Neural progenitor cell (in vitro differentiated cells): Measurements from ENCODE around the gene AXIN2. TPM values are rescaled to one million over a fixed set of nuclear protein-coding genes. Genes with fewer than 3 reads are reported as not detected.

Experiments
- DNase-seq: peaks from one replicate; pipeline ENCODE4 v3.0.0-alpha.2; 2016; ENCODE audit warnings: low spot score
- H2AFZ ChIP-seq: fragments of 200-600 bp; sonication (generic); replicated peaks from 2 replicates; pipeline ENCODE4 v1.6.1; 2016; ENCODE audit warnings: antibody characterized with exemption
- H3F3A ChIP-seq: fragments of 200-600 bp; sonication (generic); 2 replicates; pipeline ENCODE4 v1.6.1; 2016; ENCODE audit warnings: antibody characterized with exemption, low read depth
- H3K27ac ChIP-seq: fragments of 200-600 bp; sonication (generic); 2 replicates; pipeline ENCODE4 v1.5.1; 2016; ENCODE audit warnings: mild to moderate bottlenecking
- H3K27me3 ChIP-seq: fragments of 200-600 bp; sonication (generic); 2 replicates; pipeline ENCODE4 v1.6.1; 2016; ENCODE audit warnings: mild to moderate bottlenecking, moderate library complexity
- H3K36me3 ChIP-seq: fragments of 200-600 bp; sonication (generic); 2 replicates; pipeline ENCODE4 v1.5.1; 2016
- H3K4me1 ChIP-seq: fragments of 200-600 bp; sonication (generic); 2 replicates; pipeline ENCODE4 v1.6.1; 2016; ENCODE audit warnings: mixed run types
- H3K4me2 ChIP-seq: fragments of 200-600 bp; sonication (generic); 2 replicates; pipeline ENCODE4 v1.6.1; 2016
- H3K4me3 ChIP-seq: fragments of 200-600 bp; sonication (generic); 2 replicates; pipeline ENCODE4 v1.5.1; 2016
- H3K79me2 ChIP-seq: fragments of 200-600 bp; sonication (generic); 2 replicates; pipeline ENCODE4 v1.6.1; 2016; ENCODE audit warnings: low read depth
- H3K9ac ChIP-seq: fragments of 200-600 bp; sonication (generic); 2 replicates; pipeline ENCODE4 v1.6.1; 2016
- H3K9me3 ChIP-seq: fragments of 200-600 bp; sonication (generic); 2 replicates; pipeline ENCODE4 v1.5.1; 2016; ENCODE audit warnings: low read depth
- H4K20me1 ChIP-seq: fragments of 200-600 bp; sonication (generic); 2 replicates; pipeline ENCODE4 v1.6.1; 2016; ENCODE audit warnings: low read depth
- H3K27ac Mint-ChIP-seq: 3 replicates; pipeline ENCODE4 v1.8.0; 2021; ENCODE audit warnings: mixed read lengths
- H3K27me3 Mint-ChIP-seq: 2 replicates; pipeline ENCODE4 v1.8.0; 2022; ENCODE audit warnings: low read depth, mild to moderate bottlenecking, inconsistent platforms, moderate library complexity, mixed read lengths; ENCODE audit not compliant: insufficient read depth
- H3K36me3 Mint-ChIP-seq: 3 replicates; pipeline ENCODE4 v1.8.0; 2021; ENCODE audit warnings: mixed read lengths
- H3K4me1 Mint-ChIP-seq: 3 replicates; pipeline ENCODE4 v1.8.0; 2021; ENCODE audit warnings: mixed read lengths
- H3K4me3 Mint-ChIP-seq: 3 replicates; pipeline ENCODE4 v1.8.0; 2021; ENCODE audit warnings: mild to moderate bottlenecking, moderate library complexity, mixed read lengths
- H3K9me3 Mint-ChIP-seq: 3 replicates; pipeline ENCODE4 v1.8.0; 2020; ENCODE audit warnings: mixed read lengths
- EZH2 ChIP-seq: fragments of 200-600 bp; sonication (generic); IDR thresholded peaks from 2 replicates; pipeline ENCODE4 v1.6.1; 2017; ENCODE audit warnings: antibody characterized with exemption, mild to moderate bottlenecking, moderate library complexity
- EZH2phosphoT487 ChIP-seq: fragments of 200-600 bp; sonication (generic); IDR thresholded peaks from 2 replicates; pipeline ENCODE4 v1.6.1; 2017; ENCODE audit warnings: antibody characterized with exemption
- total RNA-seq: library from RNA; depleted of rRNA; stranded (reverse); fragments of >200 nt; gene quantifications from 2 replicates; pipeline ENCODE4 v1.2.3, GENCODE V29; 2015; ENCODE audit warnings: low replicate concordance
- TF ChIP-seq, protein P1 (sequence below): fragments of 200-600 bp; sonication (generic); IDR thresholded peaks from 2 replicates; pipeline ENCODE4 v1.5.1; 2017; ENCODE audit warnings: antibody characterized with exemption, mild to moderate bottlenecking

Gene AXIN2
- total RNA-seq, 1 donor from 2014 or later = 22.0 TPM

DNA sequence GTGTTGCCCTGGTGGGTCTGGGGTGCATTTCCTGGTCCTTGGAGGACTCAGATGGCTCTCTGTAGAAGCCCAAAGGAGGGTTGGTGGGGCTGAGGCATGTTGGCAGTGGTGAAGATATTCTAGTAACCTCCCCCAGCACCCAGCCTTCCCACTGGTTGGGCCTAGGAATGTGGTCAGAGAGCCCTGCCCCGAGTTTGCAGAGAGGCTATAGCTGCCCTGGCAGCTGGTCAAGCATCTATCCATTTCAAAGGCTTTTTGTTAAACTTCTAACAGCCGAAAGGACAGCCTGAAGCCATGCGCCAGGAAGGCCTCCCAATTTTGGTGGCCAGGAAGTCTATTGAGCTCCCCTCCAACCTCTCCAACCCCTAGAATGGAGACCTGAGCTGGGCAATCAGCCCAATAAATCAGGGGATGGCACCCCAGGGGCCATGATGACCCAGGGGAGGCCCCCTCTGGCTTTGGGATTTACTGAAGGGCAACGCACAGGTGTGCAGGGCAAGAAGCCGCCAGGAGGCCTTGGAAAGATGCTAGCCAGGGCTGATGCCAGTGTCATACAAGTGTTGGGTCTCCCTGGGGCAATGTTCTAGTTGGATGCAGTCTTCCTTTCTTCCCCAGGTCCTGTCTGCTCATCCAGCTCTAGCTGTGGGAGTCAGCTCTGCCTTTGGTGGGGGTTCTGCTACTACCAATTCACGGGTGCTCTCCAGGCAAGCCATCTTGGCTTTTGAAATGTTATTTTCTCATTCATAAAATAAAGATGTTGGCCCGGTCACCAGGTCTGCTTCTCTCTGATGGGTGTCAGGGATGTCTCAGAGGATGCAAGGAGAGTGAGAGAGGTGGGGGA lies 30.9 kb upstream of the AXIN2 start:
- no peak overlapping the region for H3K4me2 ChIP-seq
- peaks cover 57% of the 10 kb centered on the region for H3K4me1 Mint-ChIP-seq
- DNase-seq = no peak

DNA sequence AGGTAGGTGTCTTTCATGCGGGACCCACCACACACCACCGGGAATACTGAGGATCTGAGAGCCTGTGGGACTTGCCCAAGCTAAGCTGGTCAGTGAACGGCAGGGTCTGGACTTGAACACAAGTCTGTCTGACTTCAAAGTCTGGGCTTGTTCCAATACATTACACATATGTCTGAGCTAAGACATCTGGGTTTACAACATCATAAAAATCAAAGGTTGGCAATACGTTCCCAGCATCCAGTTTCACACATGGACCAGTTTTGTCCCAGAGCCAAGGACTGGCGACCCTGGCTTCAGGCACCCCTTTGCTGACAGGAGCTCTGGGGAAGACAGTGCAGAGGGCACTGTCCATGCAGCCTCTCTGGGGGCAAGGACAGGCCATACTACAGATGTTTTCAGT lies 27.9 kb upstream of the AXIN2 start:
- Histone ChIP-seq H2AFZ (no peak overlapping the region), H3K27me3 (peaks cover 10% of the 10 kb centered on the region), H3K36me3 (no peaks in the 10 kb centered on the region), H3K79me2 (no peaks in the 10 kb centered on the region), H3K4me1 (peaks cover 19% of the 10 kb centered on the region), H3K4me3 (no peak overlapping the region), H3K4me2 (no peak overlapping the region), H3K9ac (no peak overlapping the region), H3F3A (no peaks in the 10 kb centered on the region), H3K9me3 (no peaks in the 10 kb centered on the region), H4K20me1 (no peaks in the 10 kb centered on the region), H3K27ac (no peak overlapping the region)
- peaks cover 52% of the 10 kb centered on the region for H3K4me1 Mint-ChIP-seq
- no peaks in the 10 kb centered on the region for H3K36me3 Mint-ChIP-seq
- DNase-seq = no peak
- TF ChIP-seq EZH2 (no peak), EZH2phosphoT487 (no peak)
- TF ChIP-seq, protein P1, sequence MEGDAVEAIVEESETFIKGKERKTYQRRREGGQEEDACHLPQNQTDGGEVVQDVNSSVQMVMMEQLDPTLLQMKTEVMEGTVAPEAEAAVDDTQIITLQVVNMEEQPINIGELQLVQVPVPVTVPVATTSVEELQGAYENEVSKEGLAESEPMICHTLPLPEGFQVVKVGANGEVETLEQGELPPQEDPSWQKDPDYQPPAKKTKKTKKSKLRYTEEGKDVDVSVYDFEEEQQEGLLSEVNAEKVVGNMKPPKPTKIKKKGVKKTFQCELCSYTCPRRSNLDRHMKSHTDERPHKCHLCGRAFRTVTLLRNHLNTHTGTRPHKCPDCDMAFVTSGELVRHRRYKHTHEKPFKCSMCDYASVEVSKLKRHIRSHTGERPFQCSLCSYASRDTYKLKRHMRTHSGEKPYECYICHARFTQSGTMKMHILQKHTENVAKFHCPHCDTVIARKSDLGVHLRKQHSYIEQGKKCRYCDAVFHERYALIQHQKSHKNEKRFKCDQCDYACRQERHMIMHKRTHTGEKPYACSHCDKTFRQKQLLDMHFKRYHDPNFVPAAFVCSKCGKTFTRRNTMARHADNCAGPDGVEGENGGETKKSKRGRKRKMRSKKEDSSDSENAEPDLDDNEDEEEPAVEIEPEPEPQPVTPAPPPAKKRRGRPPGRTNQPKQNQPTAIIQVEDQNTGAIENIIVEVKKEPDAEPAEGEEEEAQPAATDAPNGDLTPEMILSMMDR = no peak
- no peak overlapping the region for H3K4me3 Mint-ChIP-seq
- peaks cover 6% of the 10 kb centered on the region for H3K9me3 Mint-ChIP-seq
- H3K27ac Mint-ChIP-seq = no peak overlapping the region
- H3K27me3 Mint-ChIP-seq = no peaks in the 10 kb centered on the region

More for the DNA sequence above, 30.9 kb upstream of the AXIN2 start:
- Histone ChIP-seq H3K36me3 (no peaks in the 10 kb centered on the region), H3K27me3 (peaks cover 10% of the 10 kb centered on the region), H3K79me2 (no peaks in the 10 kb centered on the region), H3K9me3 (no peaks in the 10 kb centered on the region), H2AFZ (no peak overlapping the region), H3F3A (peaks cover 9% of the 10 kb centered on the region), H3K9ac (no peak overlapping the region), H4K20me1 (no peaks in the 10 kb centered on the region), H3K4me1 (peaks cover 22% of the 10 kb centered on the region), H3K27ac (no peak overlapping the region), H3K4me3 (no peak overlapping the region)
- H3K4me3 Mint-ChIP-seq = peak overlapping the region; percentile 8
- peaks cover 2% of the 10 kb centered on the region for H3K9me3 Mint-ChIP-seq
- peak overlapping the region; percentile 98 for H3K27ac Mint-ChIP-seq
- no peaks in the 10 kb centered on the region for H3K27me3 Mint-ChIP-seq
- H3K36me3 Mint-ChIP-seq = no peaks in the 10 kb centered on the region
- TF ChIP-seq EZH2phosphoT487 (no peak), EZH2 (no peak)
- TF ChIP-seq, protein P1 = no peak

DNA sequence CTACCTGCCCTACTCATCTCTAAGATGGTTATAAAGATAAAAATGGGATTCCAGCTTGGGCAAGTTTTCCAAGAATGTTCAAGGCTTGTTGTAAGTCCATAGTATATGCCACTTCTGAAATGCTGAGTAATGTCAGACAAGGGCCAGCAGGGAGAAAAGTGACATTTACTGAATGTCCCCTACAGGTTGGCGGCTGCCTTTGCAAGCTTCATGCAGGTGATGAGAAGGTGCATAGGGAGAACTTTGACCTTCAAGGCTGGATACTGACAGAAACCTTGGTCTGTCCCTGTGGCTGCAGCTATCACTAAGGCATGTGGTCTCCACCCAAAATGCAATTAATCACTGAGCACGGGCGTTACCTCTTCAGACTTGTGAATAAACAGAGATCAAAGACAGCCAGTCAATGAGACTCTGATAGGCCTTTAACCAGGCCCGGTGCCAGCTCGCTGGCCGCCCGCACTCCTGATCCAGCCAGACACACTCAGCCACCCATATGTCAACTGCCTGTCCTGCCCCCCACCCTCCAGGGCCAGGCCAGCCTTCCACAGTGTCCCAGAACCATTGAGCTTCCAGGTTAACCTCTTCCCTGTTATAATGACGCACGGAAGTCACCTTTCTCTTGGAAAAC lies 26.8 kb upstream of the AXIN2 start:
- DNase-seq = no peak
- Histone ChIP-seq H3K4me1 (peaks cover 11% of the 10 kb centered on the region), H3K9ac (no peak overlapping the region), H3K4me3 (no peak overlapping the region), H3K27ac (no peak overlapping the region), H3K4me2 (no peak overlapping the region), H2AFZ (no peak overlapping the region), H3K9me3 (no peaks in the 10 kb centered on the region), H3K79me2 (no peaks in the 10 kb centered on the region), H3F3A (no peaks in the 10 kb centered on the region), H4K20me1 (no peaks in the 10 kb centered on the region), H3K36me3 (no peaks in the 10 kb centered on the region), H3K27me3 (peaks cover 5% of the 10 kb centered on the region)
- TF ChIP-seq, protein P1 = no peak
- TF ChIP-seq EZH2phosphoT487 = no peak
- TF ChIP-seq EZH2 = no peak
- Mint-ChIP-seq H3K4me1 (peaks cover 44% of the 10 kb centered on the region), H3K27me3 (no peaks in the 10 kb centered on the region), H3K4me3 (no peak overlapping the region), H3K9me3 (peaks cover 6% of the 10 kb centered on the region), H3K36me3 (no peaks in the 10 kb centered on the region), H3K27ac (peak overlapping the region; percentile 67)
